H9 (cell line): Measurements from ENCODE around the gene NF1. TPM values are rescaled to one million over a fixed set of nuclear protein-coding genes. Genes with fewer than 3 reads are reported as not detected.
"Not testable (repeated sequence)": the region's sequence is repeated elsewhere in the genome, so short reads cannot be mapped to it uniquely, and the experiment has no call there.

Experiments
- DNase-seq: peaks from one replicate; pipeline ENCODE4 v3.0.0-alpha.2; 2017
- H2AFZ ChIP-seq: one replicate; pipeline ENCODE4 v1.6.1; 2013; ENCODE audit warnings: mild to moderate bottlenecking, low read length, control low read depth, moderate library complexity
- H2AK5ac ChIP-seq: 2 replicates; pipeline ENCODE4 v1.6.1; 2013; ENCODE audit warnings: low read length, control low read depth, mixed read lengths; ENCODE audit not compliant: insufficient read length
- H2BK120ac ChIP-seq: one replicate; pipeline ENCODE4 v1.6.1; 2013; ENCODE audit warnings: low read depth, mild to moderate bottlenecking, low read length, control low read depth, inconsistent platforms; ENCODE audit not compliant: poor library complexity, severe bottlenecking
- H2BK12ac ChIP-seq: 2 replicates; pipeline ENCODE4 v1.6.1; 2013; ENCODE audit warnings: low read length, control low read depth, mixed read lengths, low read depth; ENCODE audit not compliant: insufficient read length
- H2BK15ac ChIP-seq: 2 replicates; pipeline ENCODE4 v1.6.1; 2013; ENCODE audit warnings: low read depth, low read length, control low read depth
- H2BK20ac ChIP-seq: one replicate; pipeline ENCODE4 v1.6.1; 2013; ENCODE audit warnings: low read depth, mild to moderate bottlenecking, low read length, control low read depth, inconsistent platforms; ENCODE audit not compliant: poor library complexity, severe bottlenecking
- H2BK5ac ChIP-seq: 2 replicates; pipeline ENCODE4 v1.6.1; 2013; ENCODE audit warnings: low read length, control low read depth, mixed read lengths; ENCODE audit not compliant: insufficient read length
- H3K14ac ChIP-seq: 2 replicates; pipeline ENCODE4 v1.6.1; 2013; ENCODE audit warnings: low read length, control low read depth; ENCODE audit not compliant: insufficient read depth
- H3K18ac ChIP-seq: 2 replicates; pipeline ENCODE4 v1.6.1; 2013; ENCODE audit warnings: low read depth, mild to moderate bottlenecking, mixed read lengths, low read length, control low read depth; ENCODE audit not compliant: insufficient read length
- H3K23ac ChIP-seq: 2 replicates; pipeline ENCODE4 v1.6.1; 2013; ENCODE audit warnings: low read length, control low read depth, mixed read lengths, low read depth; ENCODE audit not compliant: insufficient read length
- H3K23me2 ChIP-seq: 2 replicates; pipeline ENCODE4 v1.6.1; 2013; ENCODE audit warnings: low read depth, mild to moderate bottlenecking, mixed read lengths, low read length, control low read depth; ENCODE audit not compliant: insufficient read length, poor library complexity, severe bottlenecking
- H3K27ac ChIP-seq: 2 replicates; pipeline ENCODE4 v1.5.1; 2013; ENCODE audit warnings: low read length, control low read depth, mixed read lengths, low read depth; ENCODE audit not compliant: insufficient read length
- H3K27me3 ChIP-seq: 2 replicates; pipeline ENCODE4 v1.6.1; 2013; ENCODE audit warnings: low read length, control low read depth, inconsistent platforms; ENCODE audit not compliant: insufficient read depth
- H3K4ac ChIP-seq: 2 replicates; pipeline ENCODE4 v1.6.1; 2013; ENCODE audit warnings: low read depth, mild to moderate bottlenecking, control low read depth, inconsistent platforms, low read length, moderate library complexity
- H3K4me1 ChIP-seq: 2 replicates; pipeline ENCODE4 v1.6.1; 2013; ENCODE audit warnings: low read length, control low read depth, inconsistent platforms; ENCODE audit not compliant: insufficient read depth
- H3K4me2 ChIP-seq: 2 replicates; pipeline ENCODE4 v1.6.1; 2013; ENCODE audit warnings: low read length, control low read depth, mixed read lengths; ENCODE audit not compliant: insufficient read length, insufficient read depth
- H3K56ac ChIP-seq: 2 replicates; pipeline ENCODE4 v1.6.1; 2013; ENCODE audit warnings: low read depth, mild to moderate bottlenecking, mixed read lengths, low read length, control low read depth; ENCODE audit not compliant: insufficient read length
- H3K79me1 ChIP-seq: 2 replicates; pipeline ENCODE4 v1.6.1; 2013; ENCODE audit warnings: low read depth, mild to moderate bottlenecking, moderate library complexity, low read length, control low read depth, inconsistent platforms; ENCODE audit not compliant: insufficient read depth, poor library complexity, severe bottlenecking
- H3K79me2 ChIP-seq: 2 replicates; pipeline ENCODE4 v1.6.1; 2013; ENCODE audit warnings: low read length, control low read depth, inconsistent platforms; ENCODE audit not compliant: insufficient read depth
- H3K9ac ChIP-seq: 2 replicates; pipeline ENCODE4 v1.6.1; 2013; ENCODE audit warnings: low read length, control low read depth, mixed read lengths; ENCODE audit not compliant: insufficient read length; ENCODE audit errors: extremely low read depth
- H3K9me3 ChIP-seq: one replicate; pipeline ENCODE4 v1.6.1; 2013; ENCODE audit warnings: low read depth, low read length, inconsistent platforms; ENCODE audit not compliant: control insufficient read depth
- H3T11ph ChIP-seq: one replicate; pipeline ENCODE4 v1.6.1; 2013; ENCODE audit warnings: mild to moderate bottlenecking, low read length, control low read depth, inconsistent platforms
- H4K20me1 ChIP-seq: one replicate; pipeline ENCODE4 v1.6.1; 2013; ENCODE audit not compliant: control insufficient read depth, insufficient read length, insufficient read depth
- H4K5ac ChIP-seq: 2 replicates; pipeline ENCODE4 v1.6.1; 2013; ENCODE audit warnings: low read depth, mild to moderate bottlenecking, mixed read lengths, low read length, control low read depth; ENCODE audit not compliant: insufficient read length
- H4K8ac ChIP-seq: replicated peaks from 2 replicates; pipeline ENCODE4 v1.6.1; 2013; ENCODE audit warnings: low read length, control low read depth, mixed read lengths, low read depth; ENCODE audit not compliant: insufficient read length
- H4K91ac ChIP-seq: 2 replicates; pipeline ENCODE4 v1.6.1; 2013; ENCODE audit warnings: low read depth, mild to moderate bottlenecking, moderate library complexity, mixed read lengths, low read length, control low read depth; ENCODE audit not compliant: insufficient read length
- H3K27ac Mint-ChIP-seq, 3 experiments: 2 replicates in 2 of 3; 3 replicates in 1 of 3; pipeline ENCODE4 v1.8.0; 2020 to 2021; ENCODE audit warnings: mixed read lengths in 3 of 3, mild to moderate bottlenecking in 1 of 3, moderate library complexity in 1 of 3
- H3K27me3 Mint-ChIP-seq: 2 replicates; pipeline ENCODE4 v1.8.0; 2021; ENCODE audit warnings: low read depth, mild to moderate bottlenecking, moderate library complexity, mixed read lengths
- H3K36me3 Mint-ChIP-seq, 3 experiments: 2 replicates in 2 of 3; 3 replicates in 1 of 3; pipeline ENCODE4 v1.8.0; 2020 to 2021; ENCODE audit warnings: low read depth in 3 of 3, mixed read lengths in 3 of 3; ENCODE audit not compliant: insufficient read depth in 1 of 3
- H3K4me1 Mint-ChIP-seq, 2 experiments: 2 replicates each; pipeline ENCODE4 v1.8.0; 2020; ENCODE audit warnings: mixed read lengths in 2 of 2
- H3K4me3 Mint-ChIP-seq, 2 experiments: 2 replicates in 1 of 2; 3 replicates in 1 of 2; pipeline ENCODE4 v1.8.0; 2020 to 2021; ENCODE audit warnings: mild to moderate bottlenecking in 2 of 2, mixed read lengths in 2 of 2, moderate library complexity in 1 of 2
- H3K9me3 Mint-ChIP-seq, 2 experiments: 2 replicates in 1 of 2; 3 replicates in 1 of 2; pipeline ENCODE4 v1.8.0; 2020; ENCODE audit warnings: mild to moderate bottlenecking in 2 of 2, mixed read lengths in 2 of 2, moderate library complexity in 1 of 2
- WGBS: extraction: QIAGEN DNeasy Blood & Tissue Kit; methylation state at CpG from one replicate; pipeline ENCODE4 v1.1.7; 2013; ENCODE audit warnings: missing lambda C conversion rate, low lambda C conversion rate, mixed read lengths; ENCODE audit not compliant: insufficient read length; ENCODE audit errors: extremely low coverage; 5-methylcytosine and 5-hydroxymethylcytosine counted together
- total RNA-seq: library from RNA; stranded (reverse); gene quantifications from 2 replicates; pipeline ENCODE4 v1.2.1, GENCODE V29; 2021
- TF ChIP-seq, protein P1 (sequence below): fragments of 200-600 bp; sonication (generic); conservative IDR thresholded peaks from 3 replicates; pipeline ENCODE4 v1.8.0; 2021; ENCODE audit warnings: antibody characterized with exemption, mild to moderate bottlenecking

Gene NF1
- total RNA-seq, 1 experiment from 2014 or later = 38.1 TPM

GRCh38 chr17:31311526-31311925 lies 216.7 kb downstream of the NF1 start:
- Histone ChIP-seq H3K27ac (no peak overlapping the region), H4K8ac (no peak overlapping the region), H3K23ac (no peak overlapping the region), H2BK12ac (no peak overlapping the region), H3K4ac (no peak overlapping the region), H2BK20ac (no peak overlapping the region), H3K23me2 (no peaks in the 10 kb centered on the region), H3K4me2 (no peak overlapping the region), H4K5ac (no peak overlapping the region), H2AFZ (no peak overlapping the region), H3K9me3 (no peaks in the 10 kb centered on the region), H4K20me1 (no peaks in the 10 kb centered on the region), H3T11ph (no peak overlapping the region), H3K4me1 (no peaks in the 10 kb centered on the region), H4K91ac (no peak overlapping the region), H3K56ac (no peak overlapping the region), H3K79me2 (no peaks in the 10 kb centered on the region), H3K18ac (no peak overlapping the region), H2BK120ac (no peak overlapping the region), H2AK5ac (no peak overlapping the region), H3K27me3 (no peaks in the 10 kb centered on the region), H3K9ac (no peak overlapping the region), H2BK5ac (no peak overlapping the region), H3K14ac (no peak overlapping the region), H2BK15ac (no peak overlapping the region), H3K79me1 (no peaks in the 10 kb centered on the region)
- no peak for DNase-seq
- Mint-ChIP-seq H3K36me3 (no peaks in the 10 kb centered on the region), H3K4me3 (no peak overlapping the region), H3K4me1 (peaks cover 3 to 9% of the 10 kb centered on the region in 2 experiments), H3K9me3 (no peaks in the 10 kb centered on the region), H3K27ac (no peak overlapping the region), H3K27me3 (no peaks in the 10 kb centered on the region)
- TF ChIP-seq, protein P1, sequence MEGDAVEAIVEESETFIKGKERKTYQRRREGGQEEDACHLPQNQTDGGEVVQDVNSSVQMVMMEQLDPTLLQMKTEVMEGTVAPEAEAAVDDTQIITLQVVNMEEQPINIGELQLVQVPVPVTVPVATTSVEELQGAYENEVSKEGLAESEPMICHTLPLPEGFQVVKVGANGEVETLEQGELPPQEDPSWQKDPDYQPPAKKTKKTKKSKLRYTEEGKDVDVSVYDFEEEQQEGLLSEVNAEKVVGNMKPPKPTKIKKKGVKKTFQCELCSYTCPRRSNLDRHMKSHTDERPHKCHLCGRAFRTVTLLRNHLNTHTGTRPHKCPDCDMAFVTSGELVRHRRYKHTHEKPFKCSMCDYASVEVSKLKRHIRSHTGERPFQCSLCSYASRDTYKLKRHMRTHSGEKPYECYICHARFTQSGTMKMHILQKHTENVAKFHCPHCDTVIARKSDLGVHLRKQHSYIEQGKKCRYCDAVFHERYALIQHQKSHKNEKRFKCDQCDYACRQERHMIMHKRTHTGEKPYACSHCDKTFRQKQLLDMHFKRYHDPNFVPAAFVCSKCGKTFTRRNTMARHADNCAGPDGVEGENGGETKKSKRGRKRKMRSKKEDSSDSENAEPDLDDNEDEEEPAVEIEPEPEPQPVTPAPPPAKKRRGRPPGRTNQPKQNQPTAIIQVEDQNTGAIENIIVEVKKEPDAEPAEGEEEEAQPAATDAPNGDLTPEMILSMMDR = no peak
- 100% methylated on average over 1 of the region's 3 CpGs for WGBS

DNA sequence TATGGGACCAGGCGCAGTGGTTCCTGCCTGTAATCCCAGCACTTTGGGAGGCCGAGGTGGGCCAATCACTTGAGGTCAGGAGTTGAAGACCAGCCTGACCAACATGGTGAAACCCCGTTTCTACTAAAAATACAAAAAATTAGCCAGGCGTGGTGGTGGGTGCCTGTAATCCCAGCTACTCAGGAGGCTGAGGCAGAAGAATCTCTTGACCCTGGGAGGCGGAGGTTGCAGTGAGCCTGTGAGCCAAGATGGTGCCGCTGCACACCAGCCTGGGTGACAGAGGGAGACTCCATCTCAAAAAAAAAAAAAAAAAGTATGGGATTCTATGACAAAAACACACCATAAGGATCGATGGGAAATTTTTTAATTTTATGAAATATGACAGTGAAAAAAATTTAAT lies 217.4 kb downstream of the NF1 start:
- not testable (repeated sequence) for H4K91ac ChIP-seq, H3K4ac ChIP-seq, H4K5ac ChIP-seq, H3K23me2 ChIP-seq, H3K27ac ChIP-seq, H2BK20ac ChIP-seq, H3K9me3 Mint-ChIP-seq, H3K36me3 Mint-ChIP-seq, H3K27me3 ChIP-seq, H3K14ac ChIP-seq, H3K56ac ChIP-seq, H3K4me1 ChIP-seq, H3K4me2 ChIP-seq, DNase-seq, H2AK5ac ChIP-seq, H3T11ph ChIP-seq, H3K79me2 ChIP-seq, H2BK15ac ChIP-seq, H2BK5ac ChIP-seq, H2AFZ ChIP-seq, H3K9me3 ChIP-seq, H3K79me1 ChIP-seq, H3K4me3 Mint-ChIP-seq, H3K27ac Mint-ChIP-seq, H3K23ac ChIP-seq, H2BK120ac ChIP-seq, H4K8ac ChIP-seq, H3K4me1 Mint-ChIP-seq, H4K20me1 ChIP-seq, H3K9ac ChIP-seq, H3K18ac ChIP-seq, H3K27me3 Mint-ChIP-seq, H2BK12ac ChIP-seq
- no CpG with 5 or more reads among the region's 7 CpGs for WGBS
